Gastroesophageal sphincter (tissue), 4 donors: Measurements from ENCODE around the gene PALMD. TPM values are rescaled to one million over a fixed set of nuclear protein-coding genes. Genes with fewer than 3 reads are reported as not detected.

Experiments used
- ATAC-seq: fragments of 150-250 bp; one replicate; pipeline ENCODE4 v1.9.1; 2016; ENCODE audit warnings: mild to moderate bottlenecking, moderate library complexity
- H3K27ac ChIP-seq, 4 donors: fragments of 200-600 bp; sonication (generic) in 3 of 4; 1 replicate in 3 of 4; 2 replicates in 1 of 4; pipeline ENCODE4 v1.5.1; 2016 to 2019
- H3K27me3 ChIP-seq: fragments of 200-600 bp; sonication (generic); one replicate; pipeline ENCODE4 v1.5.1; 2019
- H3K36me3 ChIP-seq, 2 donors: fragments of 200-600 bp; sonication (generic); one replicate each; pipeline ENCODE4 v1.5.1; 2019; ENCODE audit warnings: control low read depth in 1 of 2
- H3K4me1 ChIP-seq, 3 donors: fragments of 200-600 bp; sonication (generic); 1 replicate in 2 of 3; 2 replicates in 1 of 3; pipeline ENCODE4 v1.5.1; 2016 to 2019; ENCODE audit warnings: control low read depth in 2 of 3
- H3K4me3 ChIP-seq, 2 donors: fragments of 200-600 bp; sonication (generic); one replicate each; pipeline ENCODE4 v1.5.1; 2019; ENCODE audit warnings: mild to moderate bottlenecking in 1 of 2, moderate library complexity in 1 of 2
- H3K9me3 ChIP-seq, 3 donors: fragments of 200-600 bp; sonication (generic); one replicate each; pipeline ENCODE4 v1.5.1; 2017 to 2019; ENCODE audit warnings: control low read depth in 2 of 3
- CTCF ChIP-seq, 4 experiments: fragments of 200-600 bp in 2 of 4; fragments of 450-650 bp in 2 of 4; sonication (generic) in 1 of 4; IDR thresholded peaks; one replicate each; pipeline ENCODE4 v1.5.1; 2017 to 2019; ENCODE audit warnings: antibody characterized with exemption in 4 of 4, mild to moderate bottlenecking in 2 of 4, moderate library complexity in 2 of 4
- EP300 ChIP-seq: sonication (generic); formaldehyde crosslinking; IDR thresholded peaks from one replicate; pipeline ENCODE4 v1.6.1; 2017; ENCODE audit warnings: antibody characterized with exemption, mild to moderate bottlenecking
- POLR2A ChIP-seq, 2 donors: fragments of 450-650 bp; IDR thresholded peaks; one replicate each; pipeline ENCODE4 v1.6.1; 2017; ENCODE audit warnings: antibody characterized with exemption in 2 of 2, mild to moderate bottlenecking in 2 of 2, moderate library complexity in 1 of 2
- POLR2AphosphoS5 ChIP-seq: sonication (generic); formaldehyde crosslinking; IDR thresholded peaks from one replicate; pipeline ENCODE4 v1.6.1; 2017; ENCODE audit warnings: antibody characterized with exemption
- WGBS, 2 donors: methylation state at CpG; one replicate each; pipeline ENCODE4 v1.1.5; 2018; ENCODE audit warnings: low coverage in 1 of 2; 5-methylcytosine and 5-hydroxymethylcytosine counted together
- total RNA-seq, 4 donors: library from RNA; depleted of rRNA; stranded (reverse); fragments of >200 nt; gene quantifications; one replicate each; pipeline ENCODE4 v1.1.0, GENCODE V29; 2016

Gene PALMD
- total RNA-seq, 4 donors from 2014 or later = 11.7 to 46.7 (median 23.8) TPM

GRCh38 chr1:99638853-99639252 lies 7.1 kb upstream of the PALMD start:
- Histone ChIP-seq H3K27me3 (no peaks in the 10 kb centered on the region), H3K27ac (peak overlapping the region in 1 of 4 donors; percentile 12), H3K36me3 (no peaks in the 10 kb centered on the region), H3K4me3 (no peak overlapping the region), H3K9me3 (no peaks in the 10 kb centered on the region), H3K4me1 (peaks cover 0 to 11% (median under 1%) of the 10 kb centered on the region in 3 donors)
- WGBS, 2 donors = 69 to 71% methylated on average over 3 of the region's 3 CpGs
- TF ChIP-seq CTCF (IDR thresholded peaks at IDR 0.05) (no peak), POLR2AphosphoS5 (no peak), EP300 (no peak), POLR2A (IDR thresholded peaks at IDR 0.05) (no peak)
- no peak for ATAC-seq

GRCh38 chr1:99639408-99639807 lies 6.5 kb upstream of the PALMD start:
- TF ChIP-seq POLR2A (IDR thresholded peaks at IDR 0.05) = no peak
- Histone ChIP-seq H3K4me1 (peaks cover under 1 to 16% (median 3%) of the 10 kb centered on the region in 3 donors), H3K27me3 (no peaks in the 10 kb centered on the region), H3K4me3 (no peak overlapping the region), H3K36me3 (no peaks in the 10 kb centered on the region), H3K27ac (peak overlapping the region in 1 of 4 donors; percentile 12), H3K9me3 (no peaks in the 10 kb centered on the region)
- no peak for ATAC-seq

- Histone ChIP-seq H3K36me3 (no peaks in the 10 kb centered on the region), H3K4me3 (no peak overlapping the region), H3K4me1 (peaks cover 5 to 22% (median 5%) of the 10 kb centered on the region in 3 donors), H3K27ac (no peak overlapping the region), H3K27me3 (no peaks in the 10 kb centered on the region), H3K9me3 (no peaks in the 10 kb centered on the region)
- no peak for TF ChIP-seq EP300
- ATAC-seq = no peak
Measured at GRCh38 chr1:99639945-99640344, 6.0 kb upstream of the PALMD start.

GRCh38 chr1:99640672-99641071 lies 5.2 kb upstream of the PALMD start:
- no peak for ATAC-seq
- TF ChIP-seq POLR2AphosphoS5 (no peak), EP300 (no peak), CTCF (IDR thresholded peaks at IDR 0.05) (no peak), POLR2A (IDR thresholded peaks at IDR 0.05) (no peak)
- no peak overlapping the region for H3K27ac ChIP-seq

GRCh38 chr1:99641558-99641957 lies 4.4 kb upstream of the PALMD start:
- Histone ChIP-seq H3K36me3 (no peaks in the 10 kb centered on the region), H3K4me3 (no peak overlapping the region), H3K27ac (no peak overlapping the region), H3K4me1 (peaks cover 5 to 31% (median 6%) of the 10 kb centered on the region in 3 donors), H3K27me3 (no peaks in the 10 kb centered on the region), H3K9me3 (no peaks in the 10 kb centered on the region)
- TF ChIP-seq POLR2AphosphoS5 (no peak), EP300 (no peak), CTCF (IDR thresholded peaks at IDR 0.05) (no peak)
- ATAC-seq = no peak

More at GRCh38 chr1:99640672-99641071, 5.2 kb upstream of the PALMD start:
- no peaks in the 10 kb centered on the region for H3K27me3 ChIP-seq
- no peak overlapping the region for H3K4me3 ChIP-seq
- H3K36me3 ChIP-seq = no peaks in the 10 kb centered on the region
- peaks cover 5 to 29% (median 6%) of the 10 kb centered on the region in 3 donors for H3K4me1 ChIP-seq
- no peaks in the 10 kb centered on the region for H3K9me3 ChIP-seq

GRCh38 chr1:99642053-99642452 lies 3.9 kb upstream of the PALMD start:
- Histone ChIP-seq H3K4me3 (no peak overlapping the region), H3K9me3 (no peaks in the 10 kb centered on the region), H3K4me1 (peaks cover 5 to 34% (median 6%) of the 10 kb centered on the region in 3 donors), H3K27me3 (no peaks in the 10 kb centered on the region), H3K36me3 (no peaks in the 10 kb centered on the region), H3K27ac (no peak overlapping the region)
- 81 to 84% methylated on average over 7 of the region's 7 CpGs for WGBS, 2 donors
- no peak for ATAC-seq
- TF ChIP-seq POLR2AphosphoS5 = no peak
- TF ChIP-seq EP300 = no peak
- no peak for TF ChIP-seq POLR2A (IDR thresholded peaks at IDR 0.05)
- TF ChIP-seq CTCF (IDR thresholded peaks at IDR 0.05) = no peak
